Stomach (tissue), 9 donors: ENCODE data around the gene ANKS1B. TPM values are rescaled to one million over a fixed set of nuclear protein-coding genes. Genes with fewer than 3 reads are reported as not detected.
A peak's percentile ranks its signal among the peaks of the same experiment; 100 is the strongest.

Experiments used
- DNase-seq, 2 donors: peaks; one replicate each; pipeline versions ENCODE4 v3.0.0 to v3.0.0-alpha.2; 2013 to 2019
- H3K27ac ChIP-seq, 5 donors: fragments of 200-600 bp in 4 of 5; sonication (generic) in 4 of 5; one replicate each; pipeline ENCODE4 v1.5.1; 2013 to 2019; ENCODE audit warnings: mild to moderate bottlenecking in 1 of 5, moderate library complexity in 1 of 5
- H3K27me3 ChIP-seq, 3 donors: fragments of 200-600 bp; sonication (generic); one replicate each; pipeline ENCODE4 v1.5.1; 2017 to 2019; ENCODE audit warnings: mixed run types in 1 of 3
- H3K36me3 ChIP-seq, 4 donors: fragments of 200-600 bp; sonication (generic); 1 replicate in 3 of 4; 2 replicates in 1 of 4; pipeline ENCODE4 v1.5.1; 2016 to 2019
- H3K4me1 ChIP-seq, 4 donors: fragments of 200-600 bp; sonication (generic); one replicate each; pipeline ENCODE4 v1.5.1; 2016 to 2019
- H3K4me3 ChIP-seq, 4 donors: fragments of 200-600 bp; sonication (generic) in 3 of 4; one replicate each; pipeline ENCODE4 v1.5.1; 2016 to 2019; ENCODE audit warnings: mild to moderate bottlenecking in 1 of 4
- H3K9me3 ChIP-seq, 4 donors: fragments of 200-600 bp; sonication (generic); one replicate each; pipeline ENCODE4 v1.5.1; 2016 to 2019
- EP300 ChIP-seq: sonication (generic); formaldehyde crosslinking; IDR thresholded peaks from one replicate; pipeline ENCODE4 v1.6.1; 2017; ENCODE audit warnings: antibody characterized with exemption
- POLR2A ChIP-seq, 4 donors: fragments of 450-650 bp; IDR thresholded peaks; one replicate each; pipeline ENCODE4 v1.6.1; 2016; ENCODE audit warnings: antibody characterized with exemption in 4 of 4, control low read depth in 2 of 4, mild to moderate bottlenecking in 1 of 4, moderate library complexity in 1 of 4
- POLR2AphosphoS5 ChIP-seq, 3 donors: sonication (generic); formaldehyde crosslinking; IDR thresholded peaks; one replicate each; pipeline ENCODE4 v1.6.1; 2016; ENCODE audit warnings: antibody characterized with exemption in 3 of 3
- WGBS, 5 donors: extraction: QIAGEN DNeasy Blood & Tissue Kit in 3 of 5; methylation state at CpG; one replicate each; pipeline versions ENCODE4 v1.1.5 to v1.1.7; 2013 to 2018; 5-methylcytosine and 5-hydroxymethylcytosine counted together
- intact Hi-C: fragments of 100-400 bp; cut with DNase I; formaldehyde crosslinking; loops from one replicate; pipeline ENCODE4 v1.15.1; 2023; ENCODE audit warnings: low total_unique reads
- polyA plus RNA-seq, 3 donors: library from polyadenylated mRNA; stranded (reverse); fragments of 200-250 nt; gene quantifications; one replicate each; pipeline ENCODE4 v1.2.3, GENCODE V29; 2013
- total RNA-seq, 5 donors: library from RNA; depleted of rRNA; stranded (reverse); fragments of >200 nt; gene quantifications; one replicate each; pipeline versions ENCODE4 v1.1.0 to v1.2.3, GENCODE V29; 2014 to 2016
- TF ChIP-seq, protein P1 (sequence below), 7 experiments: fragments of 450-650 bp in 4 of 7; fragments of 200-600 bp in 3 of 7; sonication (generic) in 3 of 7; IDR thresholded peaks; one replicate each; pipeline ENCODE4 v1.5.1; 2016 to 2019; ENCODE audit warnings: antibody characterized with exemption in 7 of 7, control low read depth in 2 of 7, mild to moderate bottlenecking in 1 of 7
- donor health status: healthy with polysubstance abuse.
- donor health status: Bipolar disorder and iron deficiency.
- donor health status: healthy.

ANKS1B gene
- total and polyA plus RNA-seq, 8 donors = 0.73 to 26.8 (median 2.2) TPM; not detected in 2

GRCh38 chr12:98743362-98743953, 1241.3 kb downstream of the ANKS1B start:
- Histone ChIP-seq H3K36me3 (no peaks in the 10 kb centered on the region), H3K27ac (no peak overlapping the region), H3K4me3 (no peak overlapping the region), H3K27me3 (peaks cover 0 to 19% (median 11%) of the 10 kb centered on the region in 3 donors), H3K4me1 (peaks cover 0 to 10% (median 9%) of the 10 kb centered on the region in 4 donors), H3K9me3 (no peaks in the 10 kb centered on the region)
- intact Hi-C loops = no loop called here
- TF ChIP-seq, protein P1, sequence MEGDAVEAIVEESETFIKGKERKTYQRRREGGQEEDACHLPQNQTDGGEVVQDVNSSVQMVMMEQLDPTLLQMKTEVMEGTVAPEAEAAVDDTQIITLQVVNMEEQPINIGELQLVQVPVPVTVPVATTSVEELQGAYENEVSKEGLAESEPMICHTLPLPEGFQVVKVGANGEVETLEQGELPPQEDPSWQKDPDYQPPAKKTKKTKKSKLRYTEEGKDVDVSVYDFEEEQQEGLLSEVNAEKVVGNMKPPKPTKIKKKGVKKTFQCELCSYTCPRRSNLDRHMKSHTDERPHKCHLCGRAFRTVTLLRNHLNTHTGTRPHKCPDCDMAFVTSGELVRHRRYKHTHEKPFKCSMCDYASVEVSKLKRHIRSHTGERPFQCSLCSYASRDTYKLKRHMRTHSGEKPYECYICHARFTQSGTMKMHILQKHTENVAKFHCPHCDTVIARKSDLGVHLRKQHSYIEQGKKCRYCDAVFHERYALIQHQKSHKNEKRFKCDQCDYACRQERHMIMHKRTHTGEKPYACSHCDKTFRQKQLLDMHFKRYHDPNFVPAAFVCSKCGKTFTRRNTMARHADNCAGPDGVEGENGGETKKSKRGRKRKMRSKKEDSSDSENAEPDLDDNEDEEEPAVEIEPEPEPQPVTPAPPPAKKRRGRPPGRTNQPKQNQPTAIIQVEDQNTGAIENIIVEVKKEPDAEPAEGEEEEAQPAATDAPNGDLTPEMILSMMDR (IDR thresholded peaks at IDR 0.05) = peak in 1 of 7 experiments; percentile 8
- TF ChIP-seq POLR2AphosphoS5 (IDR thresholded peaks at IDR 0.05) = no peak
- 17 to 36% (median 23%) methylated on average over 4 of the region's 4 CpGs for WGBS, 5 donors
- DNase-seq = peak in 1 of 2 donors; percentile 49

GRCh38 chr12:98741556-98742265, 1243.0 kb downstream of the ANKS1B start:
- peaks cover 0 to 18% (median 11%) of the 10 kb centered on the region in 3 donors for H3K27me3 ChIP-seq
- no peaks in the 10 kb centered on the region for H3K36me3 ChIP-seq
- intact Hi-C loops = no loop called here
- H3K4me1 ChIP-seq = peaks cover 0 to 18% (median 12%) of the 10 kb centered on the region in 4 donors
- TF ChIP-seq EP300 (no peak), POLR2A (IDR thresholded peaks at IDR 0.05) (no peak), POLR2AphosphoS5 (IDR thresholded peaks at IDR 0.05) (no peak)
- TF ChIP-seq, protein P1 (IDR thresholded peaks at IDR 0.05) = no peak
- DNase-seq = no peak
- no peak overlapping the region for H3K4me3 ChIP-seq
- 62 to 67% (median 65%) methylated on average over 12 of the region's 12 CpGs for WGBS, 5 donors
- H3K27ac ChIP-seq = no peak overlapping the region
- no peaks in the 10 kb centered on the region for H3K9me3 ChIP-seq

- no peak for TF ChIP-seq EP300
- TF ChIP-seq, protein P1 (IDR thresholded peaks at IDR 0.05) = no peak
- no peak for TF ChIP-seq POLR2A (IDR thresholded peaks at IDR 0.05)
- 76 to 87% (median 81%) methylated on average over 4 of the region's 4 CpGs for WGBS, 5 donors
- H3K27ac ChIP-seq = no peak overlapping the region
- peaks cover 0 to 12% (median 9%) of the 10 kb centered on the region in 3 donors for H3K27me3 ChIP-seq
- intact Hi-C loops = no loop called here
- peaks cover 0 to 3% (median 1%) of the 10 kb centered on the region in 4 donors for H3K36me3 ChIP-seq
- no peak overlapping the region for H3K4me3 ChIP-seq
- DNase-seq = no peak
- no peaks in the 10 kb centered on the region for H3K9me3 ChIP-seq
- peaks cover 0 to 21% (median 12%) of the 10 kb centered on the region in 4 donors for H3K4me1 ChIP-seq
Measured at GRCh38 chr12:98741196-98741555, 1243.6 kb downstream of the ANKS1B start.

DNA sequence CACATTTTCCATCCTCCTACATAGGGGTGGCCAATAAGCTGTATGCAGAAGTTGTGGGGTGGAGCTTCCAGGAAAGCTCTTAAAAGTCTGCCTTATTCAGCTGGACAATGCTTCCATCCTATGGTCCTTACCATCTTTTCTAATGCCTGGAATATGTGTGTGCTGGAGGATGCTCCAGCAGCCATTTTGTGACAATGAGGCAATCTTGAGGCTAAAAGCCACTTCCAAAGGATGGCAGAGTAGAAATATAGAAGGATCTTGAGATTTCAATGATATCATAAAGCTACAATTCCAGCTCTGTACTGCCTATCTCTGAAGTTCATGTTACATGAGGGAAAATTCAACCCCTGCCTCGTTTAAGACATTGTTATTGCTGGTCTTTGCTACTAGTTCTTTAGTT, 1244.0 kb downstream of the ANKS1B start:
- WGBS, 5 donors = 56 to 78% (median 71%) methylated on average over 1 of the region's 1 CpG
- no peak for DNase-seq
- H3K4me3 ChIP-seq = no peak overlapping the region
- peaks cover 0 to 17% (median 8%) of the 10 kb centered on the region in 4 donors for H3K4me1 ChIP-seq
- TF ChIP-seq, protein P1 (IDR thresholded peaks at IDR 0.05) = no peak
- TF ChIP-seq POLR2A (IDR thresholded peaks at IDR 0.05) (no peak), POLR2AphosphoS5 (IDR thresholded peaks at IDR 0.05) (no peak), EP300 (no peak)
- intact Hi-C loops = no loop called here
- peaks cover 0 to 8% (median 5%) of the 10 kb centered on the region in 3 donors for H3K27me3 ChIP-seq
- H3K36me3 ChIP-seq = peaks cover 0 to 8% (median 5%) of the 10 kb centered on the region in 4 donors
- H3K9me3 ChIP-seq = no peaks in the 10 kb centered on the region
- H3K27ac ChIP-seq = no peak overlapping the region
